ENCODE measurements around the gene BAG1. TPM values are rescaled to one million over a fixed set of nuclear protein-coding genes. Genes with fewer than 3 reads are reported as not detected.

The BAG1 gene
- total and polyA plus RNA-seq, 4 donors: 35.1 to 55.2 (median 43.0) TPM

- Histone ChIP-seq H3K36me3 (ENCODE audit: control insufficient read depth in 4 of 4, insufficient read depth in 3 of 4, low read depth in 1 of 4, low read length in 3 of 4) (no peaks in the 10 kb centered on the region), H3K9me3 (ENCODE audit: control insufficient read depth in 4 of 4, low read length in 3 of 4) (no peaks in the 10 kb centered on the region), H3K4me1 (ENCODE audit: control insufficient read depth in 4 of 4, insufficient read depth in 4 of 4, low read length in 3 of 4) (peaks cover 0 to 4% (median 0%) of the 10 kb centered on the region in 4 donors), H3K4me3 (ENCODE audit: low read depth in 1 of 3, low read length in 3 of 3) (no peak overlapping the region), H3K27ac (ENCODE audit: low read depth in 1 of 2, low read length in 2 of 2) (peak overlapping the region in 1 of 2 donors; percentile 32), H3K9ac (ENCODE audit: low read depth in 1 of 2, low read length in 2 of 2) (no peak overlapping the region), H3K27me3 (ENCODE audit: control insufficient read depth in 4 of 4, insufficient read depth in 4 of 4, low read length in 3 of 4) (no peaks in the 10 kb centered on the region)
- TF ChIP-seq HNF4A (conservative IDR thresholded peaks at IDR 0.05): no peak
- TF ChIP-seq, protein P1, sequence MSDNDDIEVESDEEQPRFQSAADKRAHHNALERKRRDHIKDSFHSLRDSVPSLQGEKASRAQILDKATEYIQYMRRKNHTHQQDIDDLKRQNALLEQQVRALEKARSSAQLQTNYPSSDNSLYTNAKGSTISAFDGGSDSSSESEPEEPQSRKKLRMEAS (IDR thresholded peaks at IDR 0.05): no peak
- WGBS: 80% methylated on average over 10 of the region's 10 CpGs
- no peak for DNase-seq (ENCODE audit: low spot score)
Observed at GRCh38 chr9:33227008-33227398, 37.5 kb downstream of the BAG1 start.

- 25% methylated on average over 6 of the region's 6 CpGs for WGBS
- TF ChIP-seq, protein P2, sequence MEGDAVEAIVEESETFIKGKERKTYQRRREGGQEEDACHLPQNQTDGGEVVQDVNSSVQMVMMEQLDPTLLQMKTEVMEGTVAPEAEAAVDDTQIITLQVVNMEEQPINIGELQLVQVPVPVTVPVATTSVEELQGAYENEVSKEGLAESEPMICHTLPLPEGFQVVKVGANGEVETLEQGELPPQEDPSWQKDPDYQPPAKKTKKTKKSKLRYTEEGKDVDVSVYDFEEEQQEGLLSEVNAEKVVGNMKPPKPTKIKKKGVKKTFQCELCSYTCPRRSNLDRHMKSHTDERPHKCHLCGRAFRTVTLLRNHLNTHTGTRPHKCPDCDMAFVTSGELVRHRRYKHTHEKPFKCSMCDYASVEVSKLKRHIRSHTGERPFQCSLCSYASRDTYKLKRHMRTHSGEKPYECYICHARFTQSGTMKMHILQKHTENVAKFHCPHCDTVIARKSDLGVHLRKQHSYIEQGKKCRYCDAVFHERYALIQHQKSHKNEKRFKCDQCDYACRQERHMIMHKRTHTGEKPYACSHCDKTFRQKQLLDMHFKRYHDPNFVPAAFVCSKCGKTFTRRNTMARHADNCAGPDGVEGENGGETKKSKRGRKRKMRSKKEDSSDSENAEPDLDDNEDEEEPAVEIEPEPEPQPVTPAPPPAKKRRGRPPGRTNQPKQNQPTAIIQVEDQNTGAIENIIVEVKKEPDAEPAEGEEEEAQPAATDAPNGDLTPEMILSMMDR (IDR thresholded peaks at IDR 0.05; ENCODE audit: low read depth, low read length, missing input control): peak; percentile 79
- TF ChIP-seq, protein P1 (IDR thresholded peaks at IDR 0.05): no peak
- TF ChIP-seq HNF4G (IDR thresholded peaks at IDR 0.05) (no peak), RAD21 (IDR thresholded peaks at IDR 0.05) (peak; percentile 96 to 98), RXRA (IDR thresholded peaks at IDR 0.05) (peak; percentile 27)
- peak; percentile 73 for DNase-seq (ENCODE audit: low spot score)
Observed at GRCh38 chr9:33225319-33226147, 39.0 kb downstream of the BAG1 start.

GRCh38 chr9:33223696-33224095 is 40.8 kb downstream of the BAG1 start:
- H3K4me3 ChIP-seq (ENCODE audit: low read depth in 1 of 3, low read length in 3 of 3): no peak overlapping the region
- WGBS: 82% methylated on average over 1 of the region's 1 CpG
- TF ChIP-seq, protein P2 (IDR thresholded peaks at IDR 0.05; ENCODE audit: low read depth, low read length, missing input control): peak; percentile 14
- TF ChIP-seq, protein P1 (IDR thresholded peaks at IDR 0.05): no peak
- TF ChIP-seq RAD21 (IDR thresholded peaks at IDR 0.05): peak; percentile 43 to 61
- no peak overlapping the region for H3K9ac ChIP-seq (ENCODE audit: low read depth in 1 of 2, low read length in 2 of 2)
- no peaks in the 10 kb centered on the region for H3K36me3 ChIP-seq (ENCODE audit: control insufficient read depth in 4 of 4, insufficient read depth in 3 of 4, low read depth in 1 of 4, low read length in 3 of 4)
- H3K27ac ChIP-seq (ENCODE audit: low read depth in 1 of 2, low read length in 2 of 2): no peak overlapping the region
- no peaks in the 10 kb centered on the region for H3K9me3 ChIP-seq (ENCODE audit: control insufficient read depth in 4 of 4, low read length in 3 of 4)
- no peaks in the 10 kb centered on the region for H3K27me3 ChIP-seq (ENCODE audit: control insufficient read depth in 4 of 4, insufficient read depth in 4 of 4, low read length in 3 of 4)
- peaks cover 0 to 4% (median 0%) of the 10 kb centered on the region in 4 donors for H3K4me1 ChIP-seq (ENCODE audit: control insufficient read depth in 4 of 4, insufficient read depth in 4 of 4, low read length in 3 of 4)
- no peak for DNase-seq (ENCODE audit: low spot score)

More at GRCh38 chr9:33225319-33226147, 39.0 kb downstream of the BAG1 start:
- Histone ChIP-seq H3K4me3 (ENCODE audit: low read depth in 1 of 3, low read length in 3 of 3) (no peak overlapping the region), H3K27me3 (ENCODE audit: control insufficient read depth in 4 of 4, insufficient read depth in 4 of 4, low read length in 3 of 4) (no peaks in the 10 kb centered on the region), H3K4me1 (ENCODE audit: control insufficient read depth in 4 of 4, insufficient read depth in 4 of 4, low read length in 3 of 4) (peaks cover 0 to 4% (median 0%) of the 10 kb centered on the region in 4 donors), H3K9me3 (ENCODE audit: control insufficient read depth in 4 of 4, low read length in 3 of 4) (no peaks in the 10 kb centered on the region), H3K9ac (ENCODE audit: low read depth in 1 of 2, low read length in 2 of 2) (no peak overlapping the region), H3K27ac (ENCODE audit: low read depth in 1 of 2, low read length in 2 of 2) (no peak overlapping the region), H3K36me3 (ENCODE audit: control insufficient read depth in 4 of 4, insufficient read depth in 3 of 4, low read depth in 1 of 4, low read length in 3 of 4) (no peaks in the 10 kb centered on the region)

Data from liver (tissue), 9 donors.